Measurements from ENCODE around the gene ABL1.

ABL1 gene

DNA sequence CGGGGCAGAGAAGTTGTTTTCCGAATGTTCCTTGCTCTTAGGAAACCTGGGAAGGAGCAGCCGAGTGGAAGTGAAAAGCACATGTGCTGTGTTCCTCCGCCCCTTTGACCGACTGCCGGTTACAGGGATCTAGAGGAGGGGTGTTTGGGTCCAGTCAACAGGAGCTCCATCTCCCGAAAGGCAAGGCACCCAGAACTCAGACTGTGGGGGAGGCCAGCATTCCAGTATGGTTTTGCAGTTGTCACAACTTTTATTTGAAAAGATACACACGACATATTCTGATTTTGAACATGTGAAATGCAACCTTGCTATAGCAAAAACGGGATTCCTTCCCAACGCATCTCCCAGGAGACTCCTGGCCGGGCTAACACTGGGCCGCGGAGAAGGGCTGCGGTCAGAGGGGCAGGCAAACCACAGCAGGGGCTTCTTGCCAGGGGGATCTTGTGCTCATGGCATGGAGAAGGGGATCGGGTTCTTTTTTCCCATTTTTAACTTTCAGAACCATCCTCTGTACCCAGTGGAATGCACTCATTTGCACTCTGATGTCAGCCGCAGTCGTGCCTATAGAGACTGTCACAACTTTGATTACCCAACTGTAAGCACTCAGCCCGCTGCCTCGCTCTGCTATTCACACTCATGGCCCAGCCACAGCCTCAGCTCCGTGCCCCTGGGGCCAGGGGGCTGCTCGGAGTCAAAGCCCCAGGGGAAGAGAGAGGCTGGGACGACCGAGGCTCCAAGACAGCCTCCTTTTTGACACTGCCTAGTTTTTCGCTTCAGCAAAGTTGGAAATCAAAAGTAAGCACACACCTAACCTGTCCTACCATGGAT lies 57.6 kb downstream of the ABL1 start:
- DNase-seq = no peak

DNA sequence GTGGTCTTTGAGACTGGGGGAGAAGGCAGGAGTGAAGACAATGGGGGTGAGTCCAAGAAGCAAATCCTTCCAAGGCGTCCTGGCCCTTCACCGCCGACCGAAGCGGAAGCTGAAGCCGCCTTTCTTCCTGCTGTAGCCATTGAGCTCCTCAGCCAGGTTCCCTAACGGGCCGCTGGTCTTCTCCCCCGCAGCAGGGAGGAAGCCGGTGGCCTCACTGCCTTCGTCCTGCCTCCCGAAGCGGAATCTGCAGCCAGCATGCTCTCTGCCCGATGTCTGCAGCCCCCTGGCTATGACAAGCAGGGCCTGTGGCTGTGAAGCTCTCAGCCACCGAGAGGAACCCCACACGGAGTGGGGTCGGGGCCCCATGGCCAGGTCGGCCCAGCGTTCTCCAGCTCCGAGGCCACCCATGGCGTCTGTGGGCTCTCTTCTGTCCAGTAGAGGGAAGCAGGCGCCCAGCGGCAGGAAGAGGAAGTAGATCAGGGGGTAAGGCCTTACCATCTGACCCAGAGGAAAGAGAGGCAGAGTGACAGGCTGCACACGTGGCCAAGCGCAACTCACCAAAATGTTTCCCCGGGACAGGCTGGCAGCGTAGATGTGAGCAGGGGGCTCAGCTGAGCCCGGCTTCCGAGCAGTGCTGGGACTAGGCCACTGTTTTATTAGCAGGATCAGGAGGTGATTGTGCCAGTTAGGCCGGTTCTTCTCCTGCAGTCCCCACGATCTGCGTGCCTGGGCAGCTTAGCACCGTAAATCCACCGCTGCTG lies 58.5 kb downstream of the ABL1 start:
- DNase-seq = peak; percentile 9

GRCh38 chr9:130894546-130894945 lies 59.5 kb downstream of the ABL1 start:
- no peak for DNase-seq

DNA sequence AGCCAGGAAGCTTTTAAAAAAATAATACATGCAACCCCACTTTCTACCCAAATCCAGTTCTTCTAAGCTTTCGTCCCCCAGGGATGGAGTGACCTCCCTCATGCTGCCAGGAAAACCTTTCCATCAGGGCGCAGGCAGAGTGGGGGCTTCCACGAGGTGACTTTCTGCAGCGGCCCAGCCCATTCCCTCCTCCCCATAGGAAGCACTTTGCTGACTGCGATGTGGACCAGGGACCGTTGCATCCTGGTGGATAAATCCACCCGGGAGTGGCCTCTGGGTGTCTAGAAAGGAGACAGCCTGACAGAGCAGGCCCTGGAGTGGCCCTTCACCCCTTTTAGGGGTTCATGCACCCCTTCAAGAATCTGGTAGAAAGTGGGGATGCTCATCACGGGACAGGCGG lies 60.0 kb downstream of the ABL1 start:
- no peak for DNase-seq

- no peak for DNase-seq
These were observed 60.6 kb downstream of the ABL1 start for GRCh38 chr9:130895481-130896232.

- DNase-seq = no peak
These were observed 61.4 kb downstream of the ABL1 start, which contains the start of gene QRFP for GRCh38 chr9:130896233-130897014. Gene QRFP (minus strand): TSS chr9:130896812. CDS start chr9:130893838, 2,974 bp downstream.

GRCh38 chr9:130897105-130897751 lies 62.2 kb downstream of the ABL1 start:
- no peak for DNase-seq

DNA sequence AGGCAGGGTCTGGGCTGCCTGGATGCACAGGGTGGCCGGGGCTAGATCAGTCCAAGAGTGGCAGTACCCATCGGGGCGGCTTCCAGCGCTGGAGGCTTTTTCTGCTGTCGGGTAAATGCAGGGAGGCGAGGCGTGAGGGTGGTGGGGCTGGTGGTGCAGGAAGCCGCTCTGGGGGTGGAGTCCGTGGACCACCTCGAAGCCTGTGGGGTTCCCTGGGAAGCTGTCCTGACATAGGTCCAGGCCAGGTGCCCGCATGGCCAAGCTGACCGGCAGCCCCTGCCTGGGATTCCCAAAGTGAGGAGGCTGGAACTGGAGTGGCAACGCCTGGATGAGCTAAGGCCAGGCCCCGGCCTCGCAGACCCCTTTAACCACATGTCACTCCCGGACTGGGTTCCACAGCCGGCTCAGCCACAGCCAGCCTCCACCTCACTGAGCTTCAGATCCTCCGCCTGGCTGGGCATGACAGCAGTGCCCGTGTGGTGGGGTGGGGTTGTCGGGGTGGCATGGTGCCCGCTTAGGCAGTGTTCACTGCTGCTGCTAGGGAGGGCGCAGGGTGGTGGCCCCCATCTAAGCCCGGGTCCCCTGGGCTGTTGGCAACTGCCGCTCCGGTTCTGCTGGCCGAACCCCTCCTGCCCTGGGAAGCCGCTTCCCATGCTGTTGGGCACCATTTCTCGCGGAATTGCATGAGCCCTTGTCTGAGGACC lies 62.9 kb downstream of the ABL1 start:
- no peak for DNase-seq

GRCh38 chr9:130898552-130898852 lies 63.4 kb downstream of the ABL1 start:
- no peak for DNase-seq

- no peak for DNase-seq
These were observed 64.1 kb downstream of the ABL1 start for GRCh38 chr9:130899051-130899748.

- no peak for DNase-seq
These were observed 65.8 kb downstream of the ABL1 start for GRCh38 chr9:130900701-130901497.

DNA sequence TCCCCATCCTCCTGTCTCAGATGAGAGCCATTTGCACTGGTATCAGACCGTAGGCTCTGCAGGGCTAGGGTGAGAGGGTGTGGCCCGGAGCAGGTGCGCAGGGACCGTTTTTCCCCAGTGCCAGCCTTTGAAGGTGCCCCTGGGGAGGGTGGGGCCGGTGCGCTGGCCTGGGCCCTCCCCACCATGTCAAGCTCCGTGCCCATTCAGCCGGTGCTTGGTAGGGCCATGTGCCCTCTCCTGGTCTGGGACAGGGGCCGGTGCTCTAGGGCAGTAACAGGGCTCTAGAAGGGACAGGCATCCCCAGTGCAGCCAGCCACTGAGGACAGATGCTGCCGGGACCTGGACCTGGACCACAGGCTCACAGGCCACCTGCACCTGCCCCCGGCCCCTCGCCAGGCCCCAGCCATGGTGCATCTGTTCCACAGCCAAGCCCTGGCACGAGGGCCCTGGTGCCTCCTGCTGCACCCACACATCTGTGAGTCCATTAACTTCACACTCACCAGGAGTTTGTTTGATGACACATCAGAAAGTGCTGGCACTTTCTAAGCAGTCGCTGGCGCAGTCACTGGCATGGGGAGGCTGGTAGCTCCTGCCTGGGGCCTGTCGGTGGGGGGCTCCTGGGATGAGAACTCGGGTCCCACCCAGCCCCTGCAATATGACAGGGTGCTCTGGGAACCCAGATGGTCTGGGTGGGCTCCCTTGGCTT lies 66.6 kb downstream of the ABL1 start:
- no peak for DNase-seq

DNA sequence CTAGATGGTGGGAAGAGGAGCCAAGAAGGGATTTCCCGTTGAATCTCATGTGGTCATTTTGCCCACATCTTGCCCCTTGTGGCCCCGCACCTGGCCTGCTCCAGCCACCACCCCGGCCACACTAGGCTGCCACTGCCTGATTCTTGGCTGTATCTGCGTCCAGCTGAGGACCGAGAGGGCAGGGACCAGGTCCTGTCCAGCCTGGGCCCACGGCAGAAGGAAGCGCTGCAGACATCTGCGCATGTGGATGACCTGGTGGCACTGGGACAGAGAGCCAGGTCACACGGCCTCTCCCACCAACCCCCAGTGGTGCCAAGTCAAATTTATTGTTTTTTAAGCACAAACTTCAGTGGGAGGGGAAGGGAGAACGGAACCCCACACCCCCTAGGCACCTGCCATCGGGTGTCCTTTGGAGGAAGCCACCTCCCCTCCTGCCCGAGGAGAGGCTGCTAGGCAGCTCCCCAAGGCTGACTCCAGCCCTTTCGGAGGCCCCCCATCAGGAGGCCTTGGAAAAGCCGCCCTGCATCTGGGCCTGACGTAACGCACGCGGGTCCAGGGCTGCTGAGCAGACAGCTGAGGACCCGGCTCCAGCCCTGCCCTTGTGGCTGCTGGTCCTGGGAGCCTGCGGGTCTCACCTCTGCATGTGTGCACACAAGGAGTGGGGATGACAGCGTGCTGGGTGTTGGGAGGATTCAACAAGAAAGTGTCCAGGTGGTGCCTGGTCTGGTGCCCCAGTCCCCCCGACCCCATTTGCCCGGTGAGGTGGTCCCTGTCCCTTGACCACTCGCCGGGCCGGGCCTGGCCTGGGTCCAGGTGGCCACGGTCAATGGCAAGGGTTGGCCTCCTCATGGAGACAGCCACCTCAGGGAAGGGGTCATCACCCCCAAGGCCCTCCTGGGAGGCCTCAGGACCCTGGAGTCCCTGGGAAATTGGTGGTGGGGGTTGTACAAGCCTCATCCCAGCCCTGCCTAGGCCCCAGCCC lies 67.4 kb downstream of the ABL1 start:
- no peak for DNase-seq

DNA sequence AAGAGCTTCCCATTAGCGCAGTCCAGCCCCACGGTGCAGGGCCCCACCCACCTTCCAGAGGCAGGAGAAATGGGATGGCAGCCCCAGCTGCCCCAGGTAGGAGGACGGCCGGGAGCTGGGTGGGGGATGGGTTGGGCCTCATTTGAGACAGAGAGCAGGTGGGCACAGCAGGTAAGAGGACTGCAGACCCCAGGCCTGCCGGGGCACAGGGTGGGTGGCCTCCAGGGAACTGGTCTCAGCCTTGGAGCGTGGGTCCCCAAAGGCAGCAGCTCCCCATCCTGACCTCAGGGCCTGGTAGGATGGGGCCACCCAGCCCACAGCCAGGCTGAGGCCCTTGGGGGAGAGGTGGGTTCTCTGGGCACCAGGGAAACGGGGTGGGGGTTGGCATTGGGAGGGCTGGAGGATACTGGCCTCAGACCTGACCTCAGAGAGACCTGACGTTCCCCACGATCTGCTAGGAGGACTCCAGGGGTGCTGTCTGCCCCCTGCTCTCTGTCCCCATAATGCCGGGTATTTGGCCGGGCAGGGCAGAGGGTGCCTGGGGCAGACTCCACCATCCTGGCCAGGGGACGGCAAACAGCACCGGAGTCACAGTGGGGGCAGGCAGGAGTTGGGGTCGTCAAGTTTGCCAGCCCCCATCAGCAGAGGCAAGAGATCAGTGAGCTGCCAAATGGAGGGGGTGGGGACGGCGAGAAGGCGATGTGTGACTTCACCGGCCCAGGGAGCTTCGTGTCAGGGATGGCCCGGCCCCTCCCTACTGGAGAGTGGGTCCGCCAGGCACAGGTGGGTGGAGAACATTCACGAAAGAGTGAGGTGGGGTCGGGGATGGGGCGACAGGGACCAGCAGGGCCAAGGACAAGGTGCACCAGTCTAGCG lies 68.4 kb downstream of the ABL1 start:
- DNase-seq = no peak

GRCh38 chr9:130904070-130905044 lies 69.3 kb downstream of the ABL1 start:
- no peak for DNase-seq
